GM18526 (cell line): Measurements from ENCODE around the gene RUBCNL.

Source experiments
- POLR2A ChIP-seq: IDR thresholded peaks from 3 replicates; pipeline ENCODE4 v1.6.1; 2011; ENCODE audit not compliant: insufficient read length; ENCODE audit errors: extremely low read depth

Gene RUBCNL

DNA sequence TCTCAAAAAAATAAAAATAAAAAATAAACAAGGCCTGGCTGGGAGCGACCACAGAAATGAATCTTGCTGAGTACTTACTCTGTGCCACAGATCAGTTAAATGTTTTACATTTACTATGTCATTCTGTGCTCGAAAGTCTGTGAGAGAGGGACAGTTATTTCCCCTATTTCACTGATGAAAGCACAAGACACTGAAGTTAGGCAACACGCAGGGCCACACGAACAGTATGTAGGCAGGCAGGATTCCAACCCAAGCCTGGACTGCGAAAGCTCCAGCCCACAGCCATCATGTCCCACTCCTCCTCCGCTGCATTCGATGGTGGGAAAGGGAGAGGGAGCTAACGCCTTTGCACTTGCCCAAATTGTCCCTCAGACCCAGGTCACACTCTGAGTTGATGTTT lies 34.2 kb downstream of the RUBCNL start:
- TF ChIP-seq POLR2A, result no peak

DNA sequence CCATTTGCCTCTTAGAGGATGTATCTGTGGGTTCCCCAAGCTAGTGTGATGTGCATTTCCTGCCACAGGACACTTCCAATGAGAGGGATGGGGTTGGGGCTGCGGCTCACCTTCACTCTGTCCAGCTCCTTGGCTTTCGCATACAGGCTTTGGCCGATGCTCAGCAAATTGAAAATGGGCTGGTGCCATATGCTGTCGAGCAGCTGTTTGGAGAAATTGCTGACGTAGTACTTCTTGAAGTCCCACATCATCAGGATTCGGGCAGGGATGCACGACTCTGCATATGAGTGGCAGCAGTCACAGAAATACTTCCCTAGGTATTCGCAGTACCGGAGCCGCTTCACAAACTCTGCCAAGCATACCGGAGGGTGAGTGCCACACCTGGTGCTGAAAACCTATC lies 37.0 kb downstream of the RUBCNL start:
- TF ChIP-seq POLR2A, result no peak

DNA sequence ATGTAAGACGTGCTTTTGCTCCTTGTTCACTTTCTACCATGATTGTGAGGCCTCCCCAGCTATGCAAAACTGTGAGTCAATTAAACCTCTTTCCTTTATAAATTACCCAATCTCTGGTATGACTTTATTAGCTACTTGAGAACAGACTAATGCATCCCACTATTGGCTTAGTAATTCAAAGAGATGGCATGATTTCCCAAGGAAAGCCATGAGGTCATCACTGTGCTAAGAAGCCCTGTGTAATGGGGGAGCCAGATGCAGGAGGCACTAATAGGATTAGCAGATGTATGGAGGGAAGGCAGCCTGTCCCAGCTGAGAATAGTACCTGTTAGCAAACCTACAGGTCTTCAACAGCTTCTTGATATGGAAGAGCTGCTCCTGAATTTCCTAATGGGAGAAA lies 38.1 kb downstream of the RUBCNL start:
- no peak for TF ChIP-seq POLR2A

DNA sequence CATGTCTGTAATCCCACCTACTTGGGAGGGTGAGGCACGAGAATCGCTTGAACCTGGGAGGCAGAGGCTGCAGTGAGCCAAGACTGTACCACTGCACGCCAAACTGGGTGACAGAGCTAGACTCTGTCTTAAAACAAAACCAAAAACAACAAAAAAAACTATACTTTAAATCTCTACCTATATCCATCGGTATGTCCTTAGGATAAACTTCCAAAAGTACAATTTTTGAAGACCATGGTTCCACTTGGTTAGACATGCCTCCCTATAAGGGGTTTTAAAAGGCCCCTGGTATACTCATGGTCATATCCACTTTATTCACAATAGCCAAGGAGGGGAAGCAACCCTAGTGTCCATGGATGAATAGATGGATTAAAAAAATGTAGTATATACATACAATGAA lies 39.8 kb downstream of the RUBCNL start:
- no peak for TF ChIP-seq POLR2A

DNA sequence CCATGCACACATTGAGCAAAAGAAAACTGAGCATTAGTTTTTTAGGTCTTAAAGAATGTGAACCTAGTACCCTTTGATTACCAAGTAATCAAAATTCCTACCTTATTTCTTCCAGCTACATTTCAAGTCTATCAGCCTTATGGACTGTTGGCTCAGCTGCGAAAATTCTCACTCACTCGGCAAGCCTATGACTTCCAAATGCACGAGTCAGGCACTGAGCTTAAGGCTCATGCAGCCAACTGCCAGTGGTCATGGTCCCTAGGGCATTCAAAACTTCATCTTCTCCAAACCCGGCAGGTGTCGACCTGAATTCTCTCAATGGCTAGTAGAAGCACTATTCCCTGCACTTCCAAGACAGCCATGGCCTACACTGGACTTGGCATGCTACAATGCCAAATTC lies 41.2 kb downstream of the RUBCNL start:
- no peak for TF ChIP-seq POLR2A

DNA sequence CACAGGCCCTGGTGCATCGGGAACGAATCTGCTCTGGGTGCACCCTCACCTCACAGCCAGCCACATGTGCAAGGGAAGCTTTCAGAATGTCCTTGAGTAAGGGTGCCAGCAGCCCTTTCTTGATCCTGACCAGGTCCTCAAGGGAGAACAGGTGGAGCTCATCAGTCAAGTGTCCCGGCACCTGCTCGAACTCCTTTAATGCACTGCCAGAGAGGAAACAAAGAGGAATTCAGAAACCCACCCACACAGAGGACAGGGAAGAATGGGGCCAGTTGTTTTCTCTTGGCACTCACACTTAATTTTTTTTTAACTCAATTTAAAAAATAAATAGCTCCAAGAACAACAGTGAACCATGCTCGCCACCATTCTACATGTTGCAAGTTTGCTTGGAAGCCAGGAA lies 41.7 kb downstream of the RUBCNL start:
- TF ChIP-seq POLR2A, result no peak

DNA sequence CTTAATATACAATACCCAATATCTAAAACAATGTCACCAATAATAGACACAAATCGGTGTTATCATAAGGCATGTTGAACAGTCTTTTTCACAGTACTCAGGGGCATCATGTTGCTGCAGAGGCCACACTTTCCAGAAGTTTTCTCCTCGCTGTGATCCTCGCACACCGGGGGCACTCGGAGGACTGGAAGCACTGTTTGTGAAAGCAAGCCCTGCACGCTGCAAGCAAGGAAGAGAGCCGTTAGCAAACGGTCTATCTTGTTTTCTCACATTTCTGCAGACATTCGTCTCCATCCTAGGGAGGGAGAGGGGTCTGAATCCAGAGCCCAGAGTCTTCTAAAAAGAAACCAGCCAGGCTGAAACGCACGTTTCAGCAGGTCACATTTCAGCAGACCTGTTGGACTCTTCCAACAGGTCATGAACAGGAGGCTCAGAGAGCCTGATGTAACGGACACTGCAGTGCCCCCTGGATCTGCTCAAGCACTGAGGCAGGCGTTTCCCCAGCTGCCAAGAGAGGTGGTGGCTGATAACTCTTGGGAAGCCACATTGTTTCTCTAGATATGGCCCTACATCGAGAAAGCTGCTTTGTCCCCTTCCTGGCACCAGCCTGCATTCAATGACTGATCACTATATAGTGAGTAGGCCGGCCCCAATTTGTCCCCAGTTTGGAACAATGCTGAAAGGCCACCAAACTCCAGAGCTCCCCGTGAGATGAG lies 43.6 kb downstream of the RUBCNL start:
- no peak for TF ChIP-seq POLR2A

DNA sequence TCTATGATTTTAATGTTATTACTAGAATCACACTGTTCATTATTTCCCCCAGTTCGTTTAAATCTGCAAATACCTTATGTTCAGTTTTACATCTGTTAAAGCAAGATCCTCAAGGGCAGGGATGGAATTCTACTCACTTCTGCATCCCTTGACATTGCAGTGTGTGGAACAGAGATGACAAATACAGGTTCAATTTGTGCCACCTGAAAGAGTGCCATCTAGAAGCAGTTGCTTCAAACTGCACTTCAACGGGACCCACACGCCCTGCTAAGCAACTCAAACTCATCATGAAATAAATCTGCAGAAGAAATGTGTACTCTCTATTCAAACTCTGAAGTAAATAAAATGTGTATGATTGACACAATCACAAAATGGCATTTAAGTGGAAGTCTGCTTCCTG lies 44.5 kb downstream of the RUBCNL start:
- no peak for TF ChIP-seq POLR2A

DNA sequence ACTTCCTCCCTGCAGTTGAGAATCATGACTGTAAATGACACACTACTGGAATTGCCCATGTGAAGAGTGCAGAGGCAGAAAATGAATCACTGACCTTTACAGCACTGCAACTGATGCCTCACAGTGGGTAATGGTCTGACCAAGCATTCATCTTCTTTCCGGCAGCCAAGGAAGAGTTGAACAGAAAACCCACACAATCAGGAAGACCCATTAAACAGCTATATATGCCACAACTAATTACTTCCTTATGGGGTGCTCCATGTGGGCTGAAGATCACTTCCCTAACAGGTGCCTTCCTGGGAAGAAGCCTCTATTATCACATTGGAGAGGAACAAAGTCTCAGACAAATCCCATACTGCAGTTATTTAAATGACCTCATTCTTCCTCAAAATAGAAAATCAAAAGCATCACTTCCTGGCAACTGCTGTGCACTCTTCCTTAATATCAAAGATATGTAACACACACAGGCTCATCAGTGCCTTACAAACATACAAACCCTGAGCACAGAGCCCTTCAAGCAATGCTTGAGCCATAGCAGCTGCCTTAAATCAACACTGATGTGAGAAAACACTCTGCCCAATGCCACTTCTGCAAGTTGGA lies 45.8 kb downstream of the RUBCNL start:
- no peak for TF ChIP-seq POLR2A

DNA sequence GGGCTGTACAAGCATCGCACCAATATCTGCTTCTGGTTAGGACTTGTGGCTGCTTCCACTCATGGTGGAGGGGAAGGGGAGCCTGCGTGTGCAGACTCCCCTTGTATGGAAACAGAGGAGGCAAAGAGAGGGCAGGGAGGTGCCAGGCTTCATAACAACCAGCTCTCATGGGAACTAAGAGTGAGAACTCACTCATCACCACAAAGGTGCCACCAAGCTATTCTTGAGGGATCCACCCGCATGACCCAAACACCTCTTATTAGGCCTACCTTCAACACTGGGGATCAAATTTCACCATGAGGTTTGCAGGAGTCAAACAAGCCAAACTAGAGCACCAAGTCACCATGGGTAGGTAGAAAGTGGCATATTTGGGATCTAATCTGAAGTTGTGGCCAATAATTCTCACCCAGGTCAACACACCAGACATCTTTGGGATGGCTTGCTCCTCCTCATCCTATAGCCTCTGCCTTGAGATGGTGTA lies 46.4 kb downstream of the RUBCNL start:
- TF ChIP-seq POLR2A, result no peak

DNA sequence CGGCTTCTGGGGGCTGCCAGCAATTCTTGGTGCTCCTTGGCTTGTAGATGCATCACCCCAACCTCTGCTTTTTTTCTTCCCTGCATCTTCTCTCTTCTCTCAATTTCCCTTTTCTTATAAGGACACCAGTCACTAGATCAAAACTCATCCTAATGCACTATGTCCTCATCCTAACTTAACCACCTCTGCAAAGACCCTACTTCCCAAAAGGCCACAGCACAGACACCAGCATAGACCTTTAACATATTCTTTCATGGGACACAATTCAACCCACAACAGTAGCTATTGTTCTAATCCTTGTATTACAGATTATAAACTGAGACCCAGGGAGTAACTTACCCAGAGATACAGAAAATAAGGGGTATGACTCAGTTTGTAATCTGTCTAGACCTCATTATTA lies 47.0 kb downstream of the RUBCNL start:
- TF ChIP-seq POLR2A, result no peak

DNA sequence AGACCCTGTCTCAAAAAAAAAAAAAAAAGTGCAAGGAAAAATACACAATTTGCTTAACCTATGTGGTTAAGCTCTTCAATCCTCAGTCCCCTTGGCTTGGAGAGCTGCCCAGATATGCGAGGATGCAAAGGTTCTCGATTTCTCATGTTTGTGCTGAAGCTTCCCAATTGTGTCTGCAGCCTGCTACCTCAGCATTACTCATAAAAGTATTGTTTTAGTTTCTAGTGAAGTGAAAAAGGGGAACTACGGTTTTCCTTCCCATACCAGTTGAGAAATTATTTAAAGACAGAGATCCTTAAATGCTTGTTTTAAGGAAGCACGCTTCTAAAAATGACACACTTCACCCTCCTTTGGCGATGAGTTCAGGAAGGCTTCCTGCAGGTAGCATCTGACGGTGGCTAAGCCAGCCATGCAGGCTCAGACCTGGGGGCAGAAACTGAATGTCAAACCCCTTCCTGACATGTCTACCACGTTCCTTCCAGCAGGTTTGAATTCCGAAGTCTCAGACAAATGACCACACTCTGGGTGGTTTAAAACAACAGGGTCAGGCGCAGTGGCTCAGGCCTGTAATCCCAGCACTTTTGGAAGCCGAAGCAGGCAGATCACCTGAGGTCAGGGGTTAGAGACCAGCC lies 47.9 kb downstream of the RUBCNL start:
- TF ChIP-seq POLR2A, result no peak

DNA sequence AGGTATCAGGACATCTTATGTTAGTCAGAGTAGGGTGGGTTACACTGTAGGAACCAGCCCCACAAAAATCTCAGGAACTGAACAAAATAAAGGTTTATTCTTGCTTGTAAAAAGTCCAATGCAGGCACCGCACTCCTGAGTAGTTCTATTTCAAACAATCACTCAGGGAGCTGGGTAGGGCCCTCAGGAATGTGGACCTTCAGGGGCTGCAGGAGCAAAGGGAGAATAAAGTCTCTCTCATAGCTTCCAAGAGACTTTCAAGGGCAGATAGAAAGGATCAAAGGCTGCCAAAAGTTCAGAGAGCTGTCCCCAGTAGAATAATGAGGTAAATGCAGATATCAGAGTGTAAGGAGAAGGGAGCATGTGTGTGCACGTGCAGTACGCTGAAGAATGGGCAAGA lies 49.4 kb downstream of the RUBCNL start:
- TF ChIP-seq POLR2A, result no peak

DNA sequence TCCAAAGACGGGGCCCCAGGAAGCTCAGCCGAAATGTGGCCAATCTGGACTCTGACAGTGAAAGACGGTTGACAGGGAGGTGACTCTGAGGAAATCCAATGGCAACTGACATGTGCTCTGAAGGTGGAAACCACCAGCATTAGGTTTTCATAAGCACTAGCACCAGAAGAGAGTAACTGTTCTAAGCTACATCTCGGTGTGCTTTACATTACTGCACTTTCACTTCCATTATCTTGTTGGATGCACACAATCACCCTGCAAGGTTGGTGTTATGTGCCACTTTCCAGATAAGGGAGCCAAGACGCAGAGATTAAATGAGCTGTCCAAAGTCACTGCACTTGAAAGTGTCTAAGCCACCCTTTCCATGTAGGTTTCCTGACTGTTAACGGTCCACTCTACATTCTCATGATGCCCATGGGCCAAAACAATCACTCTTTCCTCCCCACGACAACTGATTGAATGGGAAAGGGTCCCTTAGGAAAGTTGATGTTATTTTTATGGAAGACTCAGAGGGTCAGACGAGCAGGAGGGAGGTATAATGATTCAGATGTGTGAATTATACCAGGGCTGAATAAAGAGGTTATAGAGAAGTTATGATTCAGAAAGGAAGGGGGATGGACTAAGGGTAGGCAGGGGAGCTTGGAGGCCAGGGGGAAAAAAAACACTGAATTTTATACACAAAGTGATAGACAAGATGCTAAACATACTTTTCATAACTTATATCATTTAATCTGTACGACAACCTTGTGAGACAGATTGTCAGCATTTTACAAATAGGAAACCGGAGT lies 52.8 kb downstream of the RUBCNL start:
- no peak for TF ChIP-seq POLR2A

DNA sequence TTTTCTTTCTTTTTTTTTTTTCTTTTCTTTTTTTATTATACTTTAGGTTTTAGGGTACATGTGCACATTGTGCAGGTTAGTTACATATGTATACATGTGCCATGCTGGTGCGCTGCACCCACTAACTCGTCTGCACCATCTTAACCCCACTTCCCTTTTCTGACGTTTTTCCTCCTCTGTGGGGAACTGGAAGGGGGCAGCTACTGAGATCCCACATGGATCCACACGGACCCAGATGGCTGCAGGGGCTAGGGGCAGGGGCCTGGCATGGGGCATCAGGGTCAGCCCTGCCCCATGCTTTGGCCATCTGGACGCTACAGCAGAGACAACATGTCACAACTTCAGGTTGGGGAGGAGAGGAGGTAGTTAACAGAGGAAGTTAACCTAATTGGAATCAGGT lies 54.3 kb downstream of the RUBCNL start:
- TF ChIP-seq POLR2A, result no peak

DNA sequence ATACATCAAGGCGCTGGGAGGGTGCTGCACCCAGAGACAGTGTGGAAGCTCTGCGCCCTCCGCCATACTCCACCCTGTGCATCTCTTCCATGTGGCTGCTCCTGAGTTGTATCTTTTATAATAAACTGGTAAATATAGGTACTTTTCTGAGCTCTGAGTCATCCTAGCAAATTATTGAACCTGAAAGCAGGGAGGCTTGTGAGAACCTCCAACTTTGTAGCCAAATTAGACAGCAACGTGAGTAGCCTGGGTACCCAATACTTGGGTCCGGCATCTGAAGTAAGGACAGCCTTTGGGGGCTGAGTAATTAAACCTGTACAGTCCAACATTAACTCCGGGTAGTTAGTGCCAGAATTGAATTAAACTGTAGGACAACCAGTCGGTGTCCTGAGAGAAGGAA lies 57.4 kb downstream of the RUBCNL start:
- no peak for TF ChIP-seq POLR2A
